LNCaP clone FGC (cell line): ENCODE data around the gene BIRC3.

Experiments
- DNase-seq: peaks from one replicate; pipeline ENCODE4 v3.0.0-alpha.2; 2011; ENCODE audit warnings: low read depth
- H3K4me3 ChIP-seq: 2 replicates; pipeline ENCODE4 v1.5.1; 2011; ENCODE audit warnings: mild to moderate bottlenecking, low read depth, low read length, control low read depth
- TF ChIP-seq, protein P1 (sequence below): IDR thresholded peaks from 2 replicates; pipeline ENCODE4 v1.5.1; 2012; ENCODE audit warnings: mild to moderate bottlenecking; ENCODE audit not compliant: control insufficient read depth, insufficient read depth; ENCODE audit errors: extremely low read depth

The BIRC3 gene

DNA sequence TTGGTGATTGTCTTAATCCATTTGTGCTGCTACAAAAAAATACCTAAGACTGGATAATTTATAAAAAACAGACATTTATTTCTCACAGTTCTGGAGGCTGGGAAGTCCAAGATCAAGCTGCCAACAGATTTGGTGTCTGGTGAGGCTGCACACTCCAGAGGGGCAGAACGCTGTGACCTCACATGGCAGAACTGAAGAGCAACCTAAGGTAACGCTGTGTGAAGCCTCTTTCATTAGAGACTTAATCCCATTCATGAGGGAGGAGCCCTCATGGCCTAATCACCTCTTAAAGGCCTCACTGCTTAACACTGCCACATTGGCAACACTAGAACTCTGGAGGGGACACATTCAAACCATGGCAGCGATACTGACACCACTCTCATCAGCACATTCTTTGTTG is 42.7 kb upstream of the BIRC3 start:
- DNase-seq, result no peak
- no peak overlapping the region for H3K4me3 ChIP-seq
- TF ChIP-seq, protein P1, sequence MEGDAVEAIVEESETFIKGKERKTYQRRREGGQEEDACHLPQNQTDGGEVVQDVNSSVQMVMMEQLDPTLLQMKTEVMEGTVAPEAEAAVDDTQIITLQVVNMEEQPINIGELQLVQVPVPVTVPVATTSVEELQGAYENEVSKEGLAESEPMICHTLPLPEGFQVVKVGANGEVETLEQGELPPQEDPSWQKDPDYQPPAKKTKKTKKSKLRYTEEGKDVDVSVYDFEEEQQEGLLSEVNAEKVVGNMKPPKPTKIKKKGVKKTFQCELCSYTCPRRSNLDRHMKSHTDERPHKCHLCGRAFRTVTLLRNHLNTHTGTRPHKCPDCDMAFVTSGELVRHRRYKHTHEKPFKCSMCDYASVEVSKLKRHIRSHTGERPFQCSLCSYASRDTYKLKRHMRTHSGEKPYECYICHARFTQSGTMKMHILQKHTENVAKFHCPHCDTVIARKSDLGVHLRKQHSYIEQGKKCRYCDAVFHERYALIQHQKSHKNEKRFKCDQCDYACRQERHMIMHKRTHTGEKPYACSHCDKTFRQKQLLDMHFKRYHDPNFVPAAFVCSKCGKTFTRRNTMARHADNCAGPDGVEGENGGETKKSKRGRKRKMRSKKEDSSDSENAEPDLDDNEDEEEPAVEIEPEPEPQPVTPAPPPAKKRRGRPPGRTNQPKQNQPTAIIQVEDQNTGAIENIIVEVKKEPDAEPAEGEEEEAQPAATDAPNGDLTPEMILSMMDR, result no peak

DNA sequence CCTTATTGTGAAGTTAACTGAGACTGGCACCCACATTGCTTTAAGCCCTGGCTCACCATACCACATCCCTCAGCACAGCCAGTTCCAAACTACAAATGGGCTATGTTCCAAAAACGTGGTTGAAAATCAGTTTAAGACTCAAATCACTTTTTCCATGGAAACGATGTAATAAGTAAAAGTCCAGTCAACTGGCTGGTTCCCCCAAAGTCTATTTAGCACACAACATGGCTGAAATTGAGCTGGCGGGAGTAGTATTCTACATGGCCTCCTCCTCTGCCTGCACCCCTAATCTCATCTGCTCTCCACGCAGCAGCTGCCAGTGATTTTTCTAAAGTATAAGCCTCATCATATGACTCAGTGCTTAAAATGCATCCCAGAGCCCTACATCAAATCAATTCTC is 40.9 kb upstream of the BIRC3 start:
- no peak for DNase-seq
- TF ChIP-seq, protein P1, result no peak

DNA sequence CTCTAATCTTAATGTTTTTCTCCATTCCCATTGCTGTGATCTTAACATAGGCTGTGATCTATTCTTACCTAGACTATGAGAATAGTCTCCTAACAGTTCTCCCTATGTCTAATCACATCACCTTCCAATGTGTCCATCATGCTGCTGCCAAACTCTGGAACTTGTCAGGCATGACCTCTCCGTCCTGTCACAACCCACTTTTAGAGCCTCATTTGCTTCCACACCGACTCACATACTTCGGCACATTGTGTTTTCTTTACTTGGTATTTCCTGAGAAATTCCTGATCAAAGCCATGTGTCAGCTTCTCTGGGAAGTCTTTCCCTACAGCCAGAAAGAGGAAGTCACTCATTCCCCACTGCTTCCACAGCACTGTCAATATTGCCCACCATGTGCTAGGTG is 40.5 kb upstream of the BIRC3 start:
- H3K4me3 ChIP-seq, result no peak overlapping the region
- no peak for DNase-seq
- TF ChIP-seq, protein P1, result no peak

More for the DNA sequence above, 40.9 kb upstream of the BIRC3 start:
- no peak overlapping the region for H3K4me3 ChIP-seq

DNA sequence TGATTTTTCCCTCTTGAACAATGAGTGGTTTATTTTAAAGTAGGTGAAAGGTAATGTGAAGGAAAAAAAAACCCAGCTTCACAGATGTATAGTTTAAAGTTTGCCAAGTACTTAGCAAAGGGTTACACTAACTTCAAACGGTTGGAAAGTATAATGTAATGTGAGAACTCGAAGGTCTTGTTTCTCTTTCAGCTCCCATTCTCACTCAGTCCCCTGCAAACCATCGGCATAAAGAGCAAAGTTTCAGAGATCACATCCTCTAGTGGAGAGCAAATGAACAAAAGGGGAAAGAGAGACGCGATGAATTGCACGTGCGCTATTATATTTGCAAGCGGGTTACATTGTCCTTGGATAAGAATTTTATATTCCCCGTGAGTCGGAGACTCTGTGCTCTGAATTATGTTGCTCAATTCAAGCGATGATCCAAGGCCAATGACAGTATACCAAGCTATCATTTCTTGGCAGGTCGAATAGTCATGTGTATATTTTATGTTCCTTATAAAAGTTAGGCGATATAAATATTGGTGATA is 37.6 kb upstream of the BIRC3 start:
- peak overlapping the region; percentile 29 for H3K4me3 ChIP-seq
- peak; percentile 83 for DNase-seq

DNA sequence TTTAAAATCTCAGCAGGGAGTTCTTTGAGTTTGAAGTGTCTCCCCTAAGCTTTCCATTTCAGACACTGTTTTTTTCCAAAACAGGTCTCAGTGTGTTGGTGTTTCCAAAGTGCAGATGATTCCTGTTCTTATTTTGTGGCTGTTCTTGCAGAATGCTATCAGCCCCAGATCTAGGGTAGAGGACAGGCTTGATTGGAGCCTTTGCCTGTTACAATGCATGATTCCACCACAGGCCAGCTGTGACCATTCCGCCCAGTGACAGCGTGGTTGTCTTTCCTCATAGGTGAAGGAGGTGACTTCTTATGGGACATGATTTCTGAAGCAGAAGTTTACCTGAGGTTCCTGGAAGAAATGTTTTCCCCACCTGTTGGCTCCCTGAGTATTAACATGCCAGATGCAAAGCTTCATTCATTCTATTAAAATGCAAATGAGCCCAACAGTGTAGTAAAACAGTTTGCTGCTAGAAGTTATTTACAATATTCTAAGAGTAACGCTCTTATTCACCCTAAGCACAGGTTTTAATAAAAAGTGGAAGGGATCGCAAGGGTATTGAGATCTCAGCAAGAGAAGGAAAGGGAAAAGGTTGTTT is 36.9 kb upstream of the BIRC3 start:
- peak; percentile 68 for DNase-seq
- TF ChIP-seq, protein P1, result 0 out of 2 replicates have a peak, but pooled peaks have one; percentile 1
- H3K4me3 ChIP-seq, result peak overlapping the region; percentile 11; the same call in 1 of the 2 replicates

More for the DNA sequence above, 37.6 kb upstream of the BIRC3 start:
- TF ChIP-seq, protein P1, result peak; percentile 48

DNA sequence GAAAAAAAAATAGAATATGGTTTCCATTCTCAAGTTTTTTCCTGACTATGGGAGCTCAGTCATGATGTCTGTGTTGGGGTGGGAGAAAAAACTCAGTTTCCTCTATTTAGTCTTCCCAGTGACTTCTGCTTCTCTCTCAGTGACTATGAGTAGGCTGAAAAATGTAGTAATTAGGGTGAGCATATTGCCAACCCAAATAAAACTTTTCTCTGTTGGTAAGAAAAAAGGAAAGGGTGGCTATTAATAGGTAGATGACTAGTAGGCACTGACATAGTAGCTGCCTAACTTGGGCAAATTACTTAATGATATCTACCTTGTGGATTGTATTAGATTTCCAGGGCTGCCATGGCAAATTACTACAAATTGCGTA is 34.2 kb upstream of the BIRC3 start:
- no peak for DNase-seq
- H3K4me3 ChIP-seq, result no peak overlapping the region
- TF ChIP-seq, protein P1, result no peak

DNA sequence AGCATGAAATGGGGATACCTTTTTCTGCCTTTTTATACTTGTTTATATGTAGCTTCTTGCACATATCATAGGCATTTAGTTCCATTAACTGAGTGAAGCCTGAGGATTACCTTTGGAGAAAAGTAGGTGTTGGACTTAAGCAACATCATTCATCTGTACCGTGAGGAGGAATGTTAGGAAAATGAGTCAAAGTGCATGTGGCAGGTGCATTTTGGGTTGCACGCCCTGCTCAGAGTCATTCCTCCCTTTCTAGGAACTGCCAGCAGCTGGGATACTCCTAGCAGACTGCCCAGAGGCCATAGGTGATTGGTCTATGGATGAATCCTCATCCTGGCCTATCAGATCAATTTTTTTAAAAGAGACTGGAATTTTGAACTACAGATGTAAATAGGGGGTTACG is 33.3 kb upstream of the BIRC3 start:
- TF ChIP-seq, protein P1, result no peak
- no peak overlapping the region for H3K4me3 ChIP-seq
- no peak for DNase-seq
